Activated naive CD8-positive, alpha-beta T cell treated with anti-CD3 and anti-CD28 coated beads for 36 hours (primary cell): ENCODE data around the gene SENP7. TPM values are rescaled to one million over a fixed set of nuclear protein-coding genes. Genes with fewer than 3 reads are reported as not detected.
A peak's percentile ranks its signal among the peaks of the same experiment; 100 is the strongest.

ENCODE experiments used
- DNase-seq: peaks from one replicate; pipeline ENCODE4 v3.0.0; 2021
- H3K27ac Mint-ChIP-seq: one replicate; pipeline ENCODE4 v1.8.0; 2022; ENCODE audit warnings: mild to moderate bottlenecking, moderate library complexity, mixed read lengths
- H3K27me3 Mint-ChIP-seq: one replicate; pipeline ENCODE4 v1.8.0; 2022; ENCODE audit warnings: mild to moderate bottlenecking, mixed read lengths
- H3K36me3 Mint-ChIP-seq: one replicate; pipeline ENCODE4 v1.8.0; 2021; ENCODE audit warnings: mild to moderate bottlenecking, mixed read lengths
- H3K4me1 Mint-ChIP-seq: one replicate; pipeline ENCODE4 v1.8.0; 2021; ENCODE audit warnings: mixed read lengths
- H3K4me3 Mint-ChIP-seq: one replicate; pipeline ENCODE4 v1.8.0; 2022; ENCODE audit warnings: mild to moderate bottlenecking, moderate library complexity, mixed read lengths
- H3K9me3 Mint-ChIP-seq: one replicate; pipeline ENCODE4 v1.8.0; 2022; ENCODE audit warnings: mixed read lengths
- total RNA-seq, 2 experiments: library from RNA; stranded (reverse); gene quantifications; one replicate each; pipeline ENCODE4 v1.2.3, GENCODE V29; 2021

The SENP7 gene
- total RNA-seq, 2 experiments from 2014 or later, result 10.1 TPM

GRCh38 chr3:101433652-101434051, 79.4 kb downstream of the SENP7 start:
- Mint-ChIP-seq H3K27me3 (no peaks in the 10 kb centered on the region), H3K4me3 (no peak overlapping the region), H3K9me3 (peaks cover 35% of the 10 kb centered on the region), H3K4me1 (peaks cover 12% of the 10 kb centered on the region), H3K27ac (no peak overlapping the region), H3K36me3 (peaks cover 41% of the 10 kb centered on the region)
- no peak for DNase-seq

GRCh38 chr3:101423984-101424888, 88.8 kb downstream of the SENP7 start:
- H3K4me1 Mint-ChIP-seq, result peaks cover 40% of the 10 kb centered on the region

GRCh38 chr3:101418851-101419250, 94.2 kb downstream of the SENP7 start:
- Mint-ChIP-seq H3K4me1 (peaks cover 46% of the 10 kb centered on the region), H3K36me3 (peaks cover 27% of the 10 kb centered on the region), H3K27ac (no peak overlapping the region), H3K27me3 (no peaks in the 10 kb centered on the region), H3K9me3 (peaks cover 2% of the 10 kb centered on the region), H3K4me3 (no peak overlapping the region)
- no peak for DNase-seq

More at GRCh38 chr3:101423984-101424888, 88.8 kb downstream of the SENP7 start:
- Mint-ChIP-seq H3K9me3 (peaks cover 34% of the 10 kb centered on the region), H3K27me3 (no peaks in the 10 kb centered on the region), H3K4me3 (no peak overlapping the region), H3K27ac (peak overlapping the region; percentile 20), H3K36me3 (peaks cover 39% of the 10 kb centered on the region)
- peak; percentile 4 for DNase-seq

GRCh38 chr3:101414121-101414520, 98.9 kb downstream of the SENP7 start:
- H3K4me1 Mint-ChIP-seq, result peaks cover 33% of the 10 kb centered on the region
- H3K4me3 Mint-ChIP-seq, result no peak overlapping the region
- peak overlapping the region; percentile 85 for H3K27ac Mint-ChIP-seq
- peaks cover 10% of the 10 kb centered on the region for H3K9me3 Mint-ChIP-seq
- H3K27me3 Mint-ChIP-seq, result no peaks in the 10 kb centered on the region
- H3K36me3 Mint-ChIP-seq, result peaks cover 39% of the 10 kb centered on the region
- no peak for DNase-seq

GRCh38 chr3:101413656-101414055, 99.4 kb downstream of the SENP7 start:
- no peak overlapping the region for H3K4me3 Mint-ChIP-seq
- peaks cover 44% of the 10 kb centered on the region for H3K36me3 Mint-ChIP-seq
- peaks cover 15% of the 10 kb centered on the region for H3K9me3 Mint-ChIP-seq
- no peak for DNase-seq
- peaks cover 31% of the 10 kb centered on the region for H3K4me1 Mint-ChIP-seq
- peak overlapping the region; percentile 85 for H3K27ac Mint-ChIP-seq
- no peaks in the 10 kb centered on the region for H3K27me3 Mint-ChIP-seq

- H3K27me3 Mint-ChIP-seq, result no peaks in the 10 kb centered on the region
- H3K4me1 Mint-ChIP-seq, result peaks cover 22% of the 10 kb centered on the region
- H3K9me3 Mint-ChIP-seq, result peaks cover 38% of the 10 kb centered on the region
- peak overlapping the region; percentile 4 for H3K27ac Mint-ChIP-seq
- no peak for DNase-seq
- peaks cover 58% of the 10 kb centered on the region for H3K36me3 Mint-ChIP-seq
- no peak overlapping the region for H3K4me3 Mint-ChIP-seq
Observed at GRCh38 chr3:101391413-101391950, 121.5 kb downstream of the SENP7 start.

GRCh38 chr3:101388706-101389105, 124.3 kb downstream of the SENP7 start:
- H3K4me1 Mint-ChIP-seq, result peaks cover 32% of the 10 kb centered on the region

GRCh38 chr3:101387351-101387750, 125.7 kb downstream of the SENP7 start:
- Mint-ChIP-seq H3K36me3 (peaks cover 41% of the 10 kb centered on the region), H3K4me3 (no peak overlapping the region), H3K27ac (no peak overlapping the region), H3K9me3 (peaks cover 22% of the 10 kb centered on the region), H3K4me1 (peaks cover 32% of the 10 kb centered on the region), H3K27me3 (no peaks in the 10 kb centered on the region)
- DNase-seq, result no peak

More at GRCh38 chr3:101388706-101389105, 124.3 kb downstream of the SENP7 start:
- Mint-ChIP-seq H3K27me3 (no peaks in the 10 kb centered on the region), H3K36me3 (peaks cover 48% of the 10 kb centered on the region), H3K27ac (no peak overlapping the region), H3K4me3 (no peak overlapping the region), H3K9me3 (peaks cover 28% of the 10 kb centered on the region)
- no peak for DNase-seq

- Mint-ChIP-seq H3K9me3 (peaks cover 12% of the 10 kb centered on the region), H3K27ac (no peak overlapping the region), H3K27me3 (no peaks in the 10 kb centered on the region), H3K36me3 (peaks cover 24% of the 10 kb centered on the region), H3K4me3 (no peak overlapping the region), H3K4me1 (peaks cover 42% of the 10 kb centered on the region)
- no peak for DNase-seq
Observed at GRCh38 chr3:101384426-101384825, 128.6 kb downstream of the SENP7 start.

- Mint-ChIP-seq H3K4me3 (no peak overlapping the region), H3K9me3 (peaks cover 6% of the 10 kb centered on the region), H3K27me3 (no peaks in the 10 kb centered on the region), H3K27ac (no peak overlapping the region), H3K4me1 (peaks cover 44% of the 10 kb centered on the region), H3K36me3 (peaks cover 26% of the 10 kb centered on the region)
- no peak for DNase-seq
Observed at GRCh38 chr3:101383656-101384055, 129.4 kb downstream of the SENP7 start.

- DNase-seq, result no peak
- Mint-ChIP-seq H3K4me1 (peaks cover 44% of the 10 kb centered on the region), H3K36me3 (peaks cover 27% of the 10 kb centered on the region), H3K27me3 (no peaks in the 10 kb centered on the region), H3K9me3 (peaks cover under 1% of the 10 kb centered on the region), H3K27ac (peak overlapping the region; percentile 8), H3K4me3 (no peak overlapping the region)
Observed at GRCh38 chr3:101383156-101383575, 129.8 kb downstream of the SENP7 start.

GRCh38 chr3:101381809-101382208, 131.2 kb downstream of the SENP7 start:
- DNase-seq, result no peak
- H3K27me3 Mint-ChIP-seq, result no peaks in the 10 kb centered on the region
- H3K4me3 Mint-ChIP-seq, result no peak overlapping the region
- no peaks in the 10 kb centered on the region for H3K9me3 Mint-ChIP-seq
- no peak overlapping the region for H3K27ac Mint-ChIP-seq
- peaks cover 49% of the 10 kb centered on the region for H3K4me1 Mint-ChIP-seq
- H3K36me3 Mint-ChIP-seq, result peaks cover 27% of the 10 kb centered on the region

GRCh38 chr3:101379658-101380376, 133.2 kb downstream of the SENP7 start:
- Mint-ChIP-seq H3K27me3 (no peaks in the 10 kb centered on the region), H3K4me3 (peak overlapping the region; percentile 20), H3K36me3 (peaks cover 32% of the 10 kb centered on the region), H3K4me1 (peaks cover 43% of the 10 kb centered on the region), H3K9me3 (no peaks in the 10 kb centered on the region), H3K27ac (peak overlapping the region; percentile 70)
- no peak for DNase-seq

- Mint-ChIP-seq H3K36me3 (peaks cover 29% of the 10 kb centered on the region), H3K27me3 (no peaks in the 10 kb centered on the region), H3K4me1 (peaks cover 50% of the 10 kb centered on the region), H3K27ac (no peak overlapping the region), H3K4me3 (no peak overlapping the region), H3K9me3 (no peaks in the 10 kb centered on the region)
- DNase-seq, result no peak
Observed at GRCh38 chr3:101377796-101378195, 135.2 kb downstream of the SENP7 start.

GRCh38 chr3:101377209-101377608, 135.8 kb downstream of the SENP7 start:
- DNase-seq, result no peak
- Mint-ChIP-seq H3K4me1 (peaks cover 50% of the 10 kb centered on the region), H3K27ac (no peak overlapping the region), H3K9me3 (no peaks in the 10 kb centered on the region), H3K36me3 (peaks cover 29% of the 10 kb centered on the region), H3K4me3 (no peak overlapping the region), H3K27me3 (no peaks in the 10 kb centered on the region)
